HG02642 (cell line): ENCODE results near the gene PAPPA.
A peak's percentile ranks its signal among the peaks of the same experiment; 100 is the strongest.

ENCODE experiments used
- ATAC-seq: cut with Tn5 transposase; IDR thresholded peaks from one replicate; pipeline ENCODE4 v1.9.1; 2021; ENCODE audit warnings: mild to moderate bottlenecking; ENCODE audit not compliant: unreplicated experiment, poor library complexity

The PAPPA gene

DNA sequence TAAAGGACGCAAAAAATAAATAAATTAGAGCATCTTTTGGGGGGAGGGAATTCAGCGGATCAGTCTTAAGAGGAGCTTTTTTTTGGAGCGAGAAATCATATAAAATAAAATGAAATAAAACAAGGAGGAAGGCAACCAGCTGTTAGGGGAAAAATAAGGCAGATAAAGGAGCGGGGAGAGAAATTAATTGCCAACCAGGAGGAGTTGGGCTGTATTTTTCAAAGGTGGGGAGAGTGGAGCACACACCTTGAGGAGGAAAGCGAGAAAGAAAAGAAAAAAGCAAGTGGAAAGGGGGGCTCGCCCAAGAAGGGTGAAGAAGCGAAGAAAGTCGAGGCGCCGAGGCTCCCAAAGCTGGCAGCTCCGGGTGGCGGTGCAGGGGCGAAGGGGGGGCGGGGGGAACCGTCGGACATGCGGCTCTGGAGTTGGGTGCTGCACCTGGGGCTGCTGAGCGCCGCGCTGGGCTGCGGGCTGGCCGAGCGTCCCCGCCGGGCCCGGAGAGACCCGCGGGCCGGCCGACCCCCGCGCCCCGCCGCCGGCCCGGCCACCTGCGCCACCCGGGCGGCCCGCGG is at the start of gene PAPPA:
PAPPA (plus strand) TSS at position 27 of the 569 bp plus-strand sequence; CDS start at position 409, 382 bp downstream.
- ATAC-seq: no peak

- ATAC-seq: no peak
Measured at GRCh38 chr9:116103976-116104820, 49.4 kb upstream of the PAPPA start.

- no peak for ATAC-seq
Measured at GRCh38 chr9:116112236-116112635, 41.4 kb upstream of the PAPPA start.

DNA sequence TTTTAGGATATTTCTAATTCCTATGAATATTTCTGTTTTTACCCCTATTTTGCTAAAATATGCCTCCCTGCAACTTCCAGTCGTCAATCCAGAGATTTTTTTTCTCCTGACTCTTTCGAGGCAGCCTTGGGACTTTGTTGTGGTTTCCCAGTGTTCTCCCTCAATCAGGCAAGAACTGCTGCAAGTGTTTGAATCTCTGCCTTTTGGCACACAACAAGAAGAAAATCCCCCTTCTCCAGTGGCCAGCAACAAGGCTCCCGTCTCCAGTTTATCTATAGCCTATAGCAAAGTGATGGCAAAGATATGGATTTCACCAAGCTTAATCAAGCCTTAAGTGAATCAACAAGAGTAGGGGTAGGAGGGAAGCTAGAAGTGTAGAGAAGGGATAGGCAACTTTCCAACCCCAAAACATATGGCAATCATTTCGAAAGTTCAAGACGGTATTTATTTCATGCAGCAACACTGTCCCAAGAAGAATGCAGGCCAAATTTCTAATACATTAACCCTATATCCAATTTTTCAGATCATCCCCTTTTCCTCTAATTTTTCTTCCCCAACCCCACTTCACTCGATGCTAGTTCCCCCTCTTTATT is 37.7 kb upstream of the PAPPA start:
- no peak for ATAC-seq

GRCh38 chr9:116116393-116116792 is 37.2 kb upstream of the PAPPA start:
- ATAC-seq: no peak

DNA sequence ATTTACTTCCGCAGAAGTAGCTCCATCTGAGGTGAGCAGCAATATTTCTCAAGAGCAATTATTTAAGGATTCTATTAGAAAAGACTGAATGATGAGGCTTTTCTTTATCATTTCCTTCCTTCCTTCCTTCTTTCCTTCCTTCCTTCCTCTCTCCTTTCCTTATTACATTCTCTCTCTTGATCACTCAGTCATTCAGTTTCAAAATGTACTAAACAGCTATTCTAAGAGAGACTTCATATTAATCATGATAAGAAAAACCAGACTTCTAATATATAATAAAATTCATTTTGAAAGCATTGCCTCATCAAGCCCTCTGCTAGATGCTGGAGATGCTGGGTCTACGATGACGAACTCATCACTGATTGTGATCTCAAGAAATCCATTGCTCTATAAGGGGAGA is 30.4 kb upstream of the PAPPA start:
- no peak for ATAC-seq

- no peak for ATAC-seq
Measured at GRCh38 chr9:116124472-116125040, 29.0 kb upstream of the PAPPA start.

GRCh38 chr9:116133163-116133562 is 20.4 kb upstream of the PAPPA start:
- no peak for ATAC-seq

DNA sequence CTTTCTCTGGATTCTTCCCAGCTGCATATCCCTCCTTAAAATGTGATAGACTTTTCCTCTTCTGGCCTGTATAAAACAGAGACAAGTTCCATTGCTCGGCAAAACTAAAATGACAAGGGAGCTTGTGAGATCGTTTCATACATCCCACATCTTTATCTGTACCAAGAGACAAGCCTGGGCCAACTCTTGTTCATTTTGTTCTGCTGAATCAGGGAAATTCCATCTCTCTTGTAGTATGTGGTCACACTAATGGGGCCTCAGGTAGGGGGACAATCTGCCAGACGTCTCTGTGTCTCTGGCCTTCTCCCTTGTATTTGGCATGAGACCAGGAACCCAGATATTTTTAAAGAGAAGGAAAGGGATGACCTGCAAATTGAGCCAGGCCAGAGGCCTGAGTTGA is 18.6 kb upstream of the PAPPA start:
- no peak for ATAC-seq

DNA sequence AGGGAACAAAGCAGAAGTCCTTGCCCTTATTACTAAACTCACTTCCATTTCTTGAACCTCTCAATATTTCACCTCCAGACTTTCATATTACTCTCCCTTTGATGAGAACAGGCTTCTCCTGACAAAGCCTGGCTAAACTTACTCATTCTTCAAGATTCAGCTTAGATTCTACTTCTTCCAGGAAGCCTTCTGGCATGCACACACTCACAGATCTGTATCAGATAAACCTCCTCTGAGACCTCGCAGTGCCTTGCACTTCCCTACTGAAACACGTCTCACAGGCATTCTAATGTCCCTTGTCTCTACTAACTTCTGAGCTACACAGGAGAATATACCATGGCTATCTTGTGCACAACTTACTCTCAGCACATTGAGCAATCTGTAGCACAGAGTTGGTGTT is 16.6 kb upstream of the PAPPA start:
- ATAC-seq: no peak

GRCh38 chr9:116137581-116137980 is 16.0 kb upstream of the PAPPA start:
- no peak for ATAC-seq

DNA sequence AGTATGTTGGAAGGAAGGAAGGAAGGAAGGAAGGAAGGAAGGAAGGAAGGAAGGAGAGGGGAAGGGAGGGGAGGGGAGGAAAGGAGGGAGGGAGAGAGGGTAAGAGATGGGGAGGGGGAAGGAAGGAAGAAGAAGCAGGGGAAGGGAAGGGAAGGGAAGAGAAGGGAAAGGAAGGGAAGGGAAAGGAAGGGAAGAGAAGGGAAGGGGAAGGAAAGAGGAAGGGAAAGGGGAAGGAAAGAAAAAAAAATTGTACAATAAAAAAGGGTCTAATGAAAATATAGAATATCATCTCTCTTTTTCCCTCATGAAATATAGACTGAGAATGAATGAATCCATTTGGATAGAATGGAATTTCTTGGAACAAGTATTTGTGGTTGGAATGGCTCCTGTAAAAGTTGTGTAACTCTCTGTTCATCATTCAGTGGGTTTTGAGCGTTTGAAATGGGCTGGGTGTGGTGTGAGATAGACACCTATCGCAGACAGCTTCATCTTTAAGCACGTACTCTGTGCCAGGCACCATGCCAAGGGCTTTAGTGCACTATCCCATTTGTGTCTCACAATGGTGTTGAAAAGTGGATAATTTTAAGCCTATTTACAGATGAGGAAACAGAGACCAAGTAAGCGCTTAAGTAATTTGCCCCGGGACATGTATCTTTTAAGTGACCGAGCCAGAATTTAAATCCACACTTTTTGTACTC is 11.6 kb upstream of the PAPPA start:
- no peak for ATAC-seq

DNA sequence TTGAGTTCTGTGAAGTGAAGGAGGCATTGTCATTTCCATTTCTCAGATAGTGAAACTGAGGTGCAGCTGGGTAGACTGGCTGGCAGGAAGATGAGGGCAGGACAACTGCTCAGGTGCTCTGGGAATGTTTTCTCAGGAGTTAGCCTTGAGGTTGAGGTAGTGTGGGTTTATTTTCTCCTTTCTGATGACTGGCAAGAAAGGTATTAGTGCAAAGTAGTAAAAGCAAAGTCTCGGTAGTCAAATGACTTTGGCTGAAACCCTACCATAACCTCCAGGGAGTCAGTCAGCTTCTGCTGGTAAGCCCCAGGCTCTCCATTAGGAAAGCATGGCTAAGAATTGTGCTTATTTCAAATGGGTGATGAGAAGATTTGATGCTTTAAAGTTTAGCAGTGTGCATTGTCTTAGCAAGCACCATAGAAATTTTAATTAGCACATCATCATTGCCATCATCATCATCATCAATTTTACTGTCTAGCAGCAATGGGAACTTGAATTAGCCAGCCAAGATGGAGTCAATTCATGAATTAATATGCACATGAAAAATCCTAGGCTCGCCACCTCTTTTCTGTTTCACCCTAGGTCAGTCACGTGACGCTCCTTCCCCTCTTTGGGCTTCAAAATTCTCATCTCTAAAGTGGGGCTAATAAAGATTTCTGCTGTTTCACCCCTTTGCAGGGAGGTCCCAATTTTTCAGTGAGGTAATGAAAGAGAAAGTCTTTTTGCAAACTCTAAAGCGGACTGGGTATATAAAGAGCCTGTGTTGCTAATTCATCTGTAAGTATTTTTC is 10.7 kb upstream of the PAPPA start:
- ATAC-seq: no peak

GRCh38 chr9:116144038-116144437 is 9.6 kb upstream of the PAPPA start:
- no peak for ATAC-seq

DNA sequence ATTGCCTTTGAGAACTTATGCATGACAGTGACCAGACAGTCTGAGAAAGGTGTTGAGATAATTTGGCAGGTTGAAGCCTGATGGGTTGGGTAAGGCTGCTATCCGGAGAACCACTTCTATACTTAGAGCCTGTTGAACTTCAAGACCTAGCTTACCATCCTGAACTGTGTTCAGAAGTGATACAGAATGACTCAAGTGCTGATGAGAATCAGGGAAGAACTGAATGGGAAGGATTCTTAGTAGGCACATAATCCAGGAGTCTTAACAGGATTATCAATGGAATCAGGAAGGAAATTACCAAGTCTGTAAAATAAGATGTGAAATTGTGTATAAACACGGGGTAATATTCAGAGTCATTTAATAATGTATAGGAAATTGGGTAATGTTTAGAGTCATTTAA is 9.0 kb upstream of the PAPPA start:
- no peak for ATAC-seq

DNA sequence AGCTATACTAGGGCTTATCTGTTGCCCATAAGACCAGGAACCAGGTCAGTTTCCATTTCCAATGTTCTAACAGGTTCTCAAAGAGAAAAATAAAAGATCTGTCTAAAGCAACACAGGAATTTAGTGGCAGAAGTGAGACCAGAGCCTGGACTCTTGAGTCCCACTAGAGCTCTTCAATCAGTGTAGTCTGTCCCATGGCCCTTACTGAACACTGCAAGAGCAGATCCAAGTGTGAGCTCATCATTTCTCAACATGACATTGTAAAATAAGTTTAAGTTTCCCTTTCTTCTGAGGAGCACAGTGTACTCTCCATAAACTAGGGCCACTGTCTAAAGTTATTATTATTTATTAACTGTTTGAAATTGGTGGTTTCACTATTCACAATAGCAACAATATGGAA is 8.6 kb upstream of the PAPPA start:
- ATAC-seq: no peak

DNA sequence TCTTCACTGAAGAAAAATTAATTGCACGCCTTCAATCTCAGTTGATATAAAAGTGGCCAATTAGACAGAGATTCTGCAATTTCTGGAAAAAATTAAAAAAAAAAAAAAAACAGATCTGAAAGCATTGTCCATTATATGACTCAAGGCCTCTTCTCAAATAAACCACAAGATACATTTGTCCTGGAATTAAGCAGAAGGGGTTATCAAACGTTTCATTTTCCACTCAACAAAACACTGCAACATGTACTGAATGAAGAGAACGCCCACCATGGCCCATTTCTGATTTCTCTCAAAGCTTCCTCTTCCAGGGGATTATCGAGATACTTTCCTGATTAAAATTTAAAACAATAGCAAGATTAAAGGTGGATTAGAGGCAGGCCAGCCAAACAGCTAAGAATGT is 5.8 kb upstream of the PAPPA start:
- no peak for ATAC-seq

GRCh38 chr9:116149844-116150243 is 3.7 kb upstream of the PAPPA start:
- ATAC-seq: peak; percentile 44

GRCh38 chr9:116151199-116151598 is 2.4 kb upstream of the PAPPA start:
- ATAC-seq: no peak

DNA sequence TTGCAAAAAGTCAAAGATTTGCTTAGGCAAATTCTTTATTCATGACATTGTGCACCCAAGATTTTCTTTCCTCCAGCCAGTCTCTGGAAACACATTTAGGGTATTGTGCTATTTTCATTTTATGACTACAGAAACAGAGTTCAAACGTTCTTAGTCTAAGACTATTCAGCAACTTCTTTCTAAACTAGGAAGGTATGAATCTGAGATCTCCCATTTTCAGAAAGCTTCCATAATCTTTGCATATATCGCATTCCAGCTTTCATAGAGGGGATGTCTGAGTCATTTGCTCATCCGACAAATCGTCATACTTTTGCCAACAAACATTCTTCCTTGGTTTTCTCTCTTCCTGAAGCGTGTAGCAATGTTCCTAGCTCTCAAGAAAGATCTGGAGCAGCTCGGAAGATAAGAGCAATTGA is 1.6 kb upstream of the PAPPA start:
- no peak for ATAC-seq
